ENCODE results near the gene IFNL3.

IFNL3 gene

DNA sequence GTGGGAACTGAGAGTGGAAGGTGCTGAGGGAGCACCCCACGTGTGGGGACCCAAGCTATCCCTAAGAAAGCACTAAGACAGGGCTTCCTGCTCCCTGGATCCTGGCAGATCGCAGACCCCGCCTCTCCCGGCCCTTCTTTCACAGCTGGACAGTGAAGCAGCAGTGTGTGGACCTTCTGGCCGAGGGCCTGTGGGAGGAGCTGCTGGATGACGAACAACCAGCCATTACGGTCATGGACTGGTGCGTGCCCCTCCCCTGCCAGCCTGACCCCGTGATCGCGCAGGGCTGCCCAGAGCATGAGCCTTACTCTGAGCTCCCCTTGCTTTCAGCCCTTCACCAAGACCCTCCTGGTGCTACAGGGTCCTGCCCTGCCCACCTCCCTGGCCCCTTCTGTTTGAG lies 45.8 kb downstream of the IFNL3 start:
- Histone ChIP-seq H3K4me1 (no peaks in the 10 kb centered on the region), H3K27ac (no peak overlapping the region), H3K79me2 (no peaks in the 10 kb centered on the region), H3K4me2 (ENCODE audit: low read length) (no peak overlapping the region), H3K9me3 (ENCODE audit: control insufficient read depth, low read length) (no peaks in the 10 kb centered on the region), H3K9ac (no peak overlapping the region), H2AFZ (no peak overlapping the region), H3K27me3 (ENCODE audit: control insufficient read depth, insufficient read depth, low read length) (no peaks in the 10 kb centered on the region), H3K4me3 (ENCODE audit: low read depth, low read length) (no peak overlapping the region), H3K36me3 (ENCODE audit: control insufficient read depth, insufficient read depth, low read length) (no peaks in the 10 kb centered on the region)
- no peak for TF ChIP-seq CTCF (IDR thresholded peaks at IDR 0.05)

DNA sequence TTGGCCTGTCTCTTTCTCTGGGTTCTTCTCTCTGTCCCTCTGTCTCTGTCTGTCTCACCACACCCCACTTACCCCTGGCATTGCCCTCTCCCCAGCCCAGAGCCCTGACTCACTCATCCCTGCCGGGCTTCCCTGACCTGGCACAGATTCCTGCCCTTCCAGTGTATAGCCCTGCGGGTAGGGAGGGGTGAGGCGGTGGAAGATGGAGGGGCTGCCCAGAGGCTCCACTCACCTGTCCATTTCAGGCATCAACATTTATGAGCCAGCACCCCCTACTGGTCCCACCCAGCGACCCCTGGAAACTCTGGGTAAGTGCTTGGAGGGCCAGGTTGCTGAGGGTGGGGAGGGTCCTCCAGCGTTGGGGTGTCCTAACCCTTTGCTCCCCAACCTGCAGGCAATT lies 47.0 kb downstream of the IFNL3 start:
- Histone ChIP-seq H3K36me3 (ENCODE audit: control insufficient read depth, insufficient read depth, low read length) (no peaks in the 10 kb centered on the region), H2AFZ (no peak overlapping the region), H3K9ac (no peak overlapping the region), H3K9me3 (ENCODE audit: control insufficient read depth, low read length) (no peaks in the 10 kb centered on the region), H3K4me2 (ENCODE audit: low read length) (no peak overlapping the region), H3K27me3 (ENCODE audit: control insufficient read depth, insufficient read depth, low read length) (no peaks in the 10 kb centered on the region), H3K27ac (no peak overlapping the region), H3K4me3 (ENCODE audit: low read depth, low read length) (no peak overlapping the region), H3K4me1 (no peaks in the 10 kb centered on the region), H3K79me2 (no peaks in the 10 kb centered on the region)
- no peak for TF ChIP-seq CTCF (IDR thresholded peaks at IDR 0.05)

- Histone ChIP-seq H2AFZ (no peak within 1 kb of the TSS), H3K27me3 (ENCODE audit: control insufficient read depth, insufficient read depth, low read length) (no peaks in the 10 kb centered on the region), H3K36me3 (ENCODE audit: control insufficient read depth, insufficient read depth, low read length) (no peaks in the 10 kb centered on the region), H3K27ac (no peak within 1 kb of the TSS), H3K4me2 (ENCODE audit: low read length) (peak within 1 kb of the TSS; percentile 44), H3K9me3 (ENCODE audit: control insufficient read depth, low read length) (no peaks in the 10 kb centered on the region), H3K4me1 (no peaks in the 10 kb centered on the region), H3K9ac (no peak within 1 kb of the TSS), H3K79me2 (no peaks in the 10 kb centered on the region), H3K4me3 (ENCODE audit: low read depth, low read length) (peak within 1 kb of the TSS; percentile 16)
- no peak for TF ChIP-seq CTCF (IDR thresholded peaks at IDR 0.05)
Measured at GRCh38 chr19:39196860-39197562, 47.8 kb downstream of the IFNL3 start, which contains the start of gene NCCRP1. NCCRP1 (plus strand) TSS chr19:39196964; CDS start chr19:39196983, 19 bp downstream.

- no peaks in the 10 kb centered on the region for H3K36me3 ChIP-seq (ENCODE audit: control insufficient read depth, insufficient read depth, low read length)
- no peak overlapping the region for H3K4me3 ChIP-seq (ENCODE audit: low read depth, low read length)
- H3K4me2 ChIP-seq (ENCODE audit: low read length) = no peak overlapping the region
- H3K4me1 ChIP-seq = no peaks in the 10 kb centered on the region
- H3K27me3 ChIP-seq (ENCODE audit: control insufficient read depth, insufficient read depth, low read length) = no peaks in the 10 kb centered on the region
- no peaks in the 10 kb centered on the region for H3K79me2 ChIP-seq
- H3K9me3 ChIP-seq (ENCODE audit: control insufficient read depth, low read length) = no peaks in the 10 kb centered on the region
- TF ChIP-seq CTCF (IDR thresholded peaks at IDR 0.05) = no peak
- H3K27ac ChIP-seq = no peak overlapping the region
- H3K9ac ChIP-seq = no peak overlapping the region
- no peak overlapping the region for H2AFZ ChIP-seq
Measured at GRCh38 chr19:39196320-39196719, 48.5 kb downstream of the IFNL3 start.

DNA sequence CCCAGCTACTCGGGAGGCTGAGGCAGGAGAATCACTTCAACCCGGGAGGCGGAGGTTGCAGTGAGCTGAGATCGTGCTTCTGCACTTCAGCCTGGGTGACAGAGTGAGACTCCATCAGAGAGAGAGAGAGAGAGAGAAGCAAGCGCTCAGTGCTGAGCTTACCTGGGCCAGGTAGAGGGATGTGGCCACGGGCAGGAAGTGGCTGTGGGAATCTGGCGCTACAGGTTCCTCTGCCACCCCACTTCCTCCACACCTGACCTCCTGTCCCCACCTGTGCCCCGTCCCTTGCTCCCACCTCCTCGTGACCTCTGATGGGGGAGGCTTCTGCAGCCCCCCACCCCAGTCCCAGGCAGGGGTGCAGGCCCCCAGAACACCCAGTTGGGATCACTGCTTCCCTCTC lies 49.1 kb downstream of the IFNL3 start:
- Histone ChIP-seq H3K9ac (no peak overlapping the region), H3K27ac (no peak overlapping the region), H2AFZ (no peak overlapping the region), H3K27me3 (ENCODE audit: control insufficient read depth, insufficient read depth, low read length) (no peaks in the 10 kb centered on the region), H3K4me1 (no peaks in the 10 kb centered on the region), H3K4me3 (ENCODE audit: low read depth, low read length) (no peak overlapping the region), H3K36me3 (ENCODE audit: control insufficient read depth, insufficient read depth, low read length) (no peaks in the 10 kb centered on the region), H3K79me2 (no peaks in the 10 kb centered on the region), H3K9me3 (ENCODE audit: control insufficient read depth, low read length) (no peaks in the 10 kb centered on the region), H3K4me2 (ENCODE audit: low read length) (no peak overlapping the region)
- no peak for TF ChIP-seq CTCF (IDR thresholded peaks at IDR 0.05)

Measured in parathyroid adenoma (tissue), 2 donors.